ENCODE data around the gene USP28.
"Not testable (repeated sequence)": the region's sequence is repeated elsewhere in the genome, so short reads cannot be mapped to it uniquely, and the experiment has no call there.

Gene USP28

GRCh38 chr11:113773416-113774173 lies 101.8 kb downstream of the USP28 start, which contains the start of gene ZW10:
Gene ZW10, minus strand, starts transcription at chr11:113773692. Its CDS starts 26 bp downstream, at chr11:113773666.
- H3K9ac ChIP-seq = peak within 1 kb of the TSS; percentile 74
- peak; percentile 83 for TF ChIP-seq CTCF (conservative IDR thresholded peaks at IDR 0.05; ENCODE audit: low read depth, low read length)
- no peaks in the 10 kb centered on the region for H4K20me1 ChIP-seq (ENCODE audit: insufficient read depth)
- H3K4me3 ChIP-seq (IDR thresholded peaks at IDR 0.05; ENCODE audit: insufficient read depth, low read depth, low read length) = no peak within 1 kb of the TSS
- peak within 1 kb of the TSS; percentile 47 for H3K4me2 ChIP-seq
- no peaks in the 10 kb centered on the region for H3K4me1 ChIP-seq (ENCODE audit: low read depth, poor library complexity, severe bottlenecking)
- peaks cover 24% of the 10 kb centered on the region; the same call in 1 of the 2 replicates for H3K79me2 ChIP-seq (ENCODE audit: insufficient read depth, low read depth)
- peak within 1 kb of the TSS; percentile 9; the same call in 1 of the 2 replicates for H3K27ac ChIP-seq
- H3K27me3 ChIP-seq (ENCODE audit: insufficient read depth, low read depth) = no peaks in the 10 kb centered on the region
- H2AFZ ChIP-seq (ENCODE audit: low read depth) = peak within 1 kb of the TSS; percentile 45
- H3K36me3 ChIP-seq (ENCODE audit: insufficient read depth) = no peaks in the 10 kb centered on the region

- TF ChIP-seq CTCF (conservative IDR thresholded peaks at IDR 0.05; ENCODE audit: low read depth, low read length) = no peak
- Histone ChIP-seq H4K20me1 (ENCODE audit: insufficient read depth) (no peaks in the 10 kb centered on the region), H3K4me3 (IDR thresholded peaks at IDR 0.05; ENCODE audit: insufficient read depth, low read depth, low read length) (no peak overlapping the region), H3K4me1 (ENCODE audit: low read depth, poor library complexity, severe bottlenecking) (no peaks in the 10 kb centered on the region), H3K4me2 (peak overlapping the region; percentile 42), H3K27ac (peak overlapping the region; percentile 9; the same call in 1 of the 2 replicates), H3K36me3 (ENCODE audit: insufficient read depth) (no peaks in the 10 kb centered on the region), H3K9ac (peak overlapping the region; percentile 74), H3K27me3 (ENCODE audit: insufficient read depth, low read depth) (no peaks in the 10 kb centered on the region), H2AFZ (ENCODE audit: low read depth) (peak overlapping the region; percentile 45), H3K79me2 (ENCODE audit: insufficient read depth, low read depth) (peaks cover 24% of the 10 kb centered on the region; the same call in 1 of the 2 replicates)
Observed at GRCh38 chr11:113773092-113773415, 102.3 kb downstream of the USP28 start.

GRCh38 chr11:113771964-113772363 lies 103.4 kb downstream of the USP28 start:
- no peak for TF ChIP-seq CTCF (conservative IDR thresholded peaks at IDR 0.05; ENCODE audit: low read depth, low read length)
- peak overlapping the region; percentile 42; the same call in 1 of the 2 replicates for H3K4me2 ChIP-seq

GRCh38 chr11:113764527-113765219 lies 110.7 kb downstream of the USP28 start:
- Histone ChIP-seq H3K4me3 (IDR thresholded peaks at IDR 0.05; ENCODE audit: insufficient read depth, low read depth, low read length) (no peak overlapping the region), H2AFZ (ENCODE audit: low read depth) (no peak overlapping the region), H3K27me3 (ENCODE audit: insufficient read depth, low read depth) (no peaks in the 10 kb centered on the region), H3K4me1 (ENCODE audit: low read depth, poor library complexity, severe bottlenecking) (no peaks in the 10 kb centered on the region), H3K27ac (no peak overlapping the region), H3K4me2 (no peak overlapping the region), H3K36me3 (ENCODE audit: insufficient read depth) (no peaks in the 10 kb centered on the region), H3K79me2 (ENCODE audit: insufficient read depth, low read depth) (no peaks in the 10 kb centered on the region), H3K9ac (no peak overlapping the region), H4K20me1 (ENCODE audit: insufficient read depth) (no peaks in the 10 kb centered on the region)
- TF ChIP-seq CTCF (conservative IDR thresholded peaks at IDR 0.05; ENCODE audit: low read depth, low read length) = no peak

More at GRCh38 chr11:113771964-113772363, 103.4 kb downstream of the USP28 start:
- Histone ChIP-seq H4K20me1 (ENCODE audit: insufficient read depth) (no peaks in the 10 kb centered on the region), H3K9ac (no peak overlapping the region), H3K36me3 (ENCODE audit: insufficient read depth) (no peaks in the 10 kb centered on the region), H3K4me3 (IDR thresholded peaks at IDR 0.05; ENCODE audit: insufficient read depth, low read depth, low read length) (no peak overlapping the region), H3K27ac (no peak overlapping the region), H3K4me1 (ENCODE audit: low read depth, poor library complexity, severe bottlenecking) (no peaks in the 10 kb centered on the region), H3K79me2 (ENCODE audit: insufficient read depth, low read depth) (peaks cover 24% of the 10 kb centered on the region; the same call in 1 of the 2 replicates), H3K27me3 (ENCODE audit: insufficient read depth, low read depth) (no peaks in the 10 kb centered on the region), H2AFZ (ENCODE audit: low read depth) (no peak overlapping the region)

GRCh38 chr11:113763040-113763439 lies 112.3 kb downstream of the USP28 start:
- H4K20me1 ChIP-seq (ENCODE audit: insufficient read depth); H3K4me2 ChIP-seq; H3K4me3 ChIP-seq (IDR thresholded peaks at IDR 0.05; ENCODE audit: insufficient read depth, low read depth, low read length); H3K27me3 ChIP-seq (ENCODE audit: insufficient read depth, low read depth); H3K27ac ChIP-seq; H3K9ac ChIP-seq; H2AFZ ChIP-seq (ENCODE audit: low read depth); H3K4me1 ChIP-seq (ENCODE audit: low read depth, poor library complexity, severe bottlenecking); H3K36me3 ChIP-seq (ENCODE audit: insufficient read depth); H3K79me2 ChIP-seq (ENCODE audit: insufficient read depth, low read depth): not testable (repeated sequence)
